ENCODE results near the gene MAP4.

GRCh38 chr3:47859956-47860605, 156.1 kb downstream of the MAP4 start:
- TF ChIP-seq CTCF (IDR thresholded peaks at IDR 0.05; ENCODE audit: extremely low read depth in 1 of 2, insufficient read depth in 1 of 2, low read depth in 1 of 2, low read length in 2 of 2) (no peak), POLR2A (IDR thresholded peaks at IDR 0.05; ENCODE audit: low read depth, low read length) (no peak), MAX (IDR thresholded peaks at IDR 0.05; ENCODE audit: insufficient read depth, insufficient read length) (no peak), POLR2AphosphoS5 (IDR thresholded peaks at IDR 0.05; ENCODE audit: insufficient read depth, low read depth, low read length) (no peak)

Data from endothelial cell of umbilical vein (primary cell).